Upper lobe of right lung (tissue), 1 donor: ENCODE measurements around the gene MBTPS1. TPM values are rescaled to one million over a fixed set of nuclear protein-coding genes. Genes with fewer than 3 reads are reported as not detected.

Source experiments
- ATAC-seq: fragments of 200-7000 bp; cut with Tn5 transposase; one replicate; pipeline ENCODE4 v1.9.1; 2020; ENCODE audit warnings: mild to moderate bottlenecking, moderate library complexity
- DNase-seq: peaks from one replicate; pipeline ENCODE4 v3.0.0-alpha.2; 2020
- H3K27ac ChIP-seq: fragments of 200-600 bp; one replicate; pipeline ENCODE4 v1.8.0; 2022
- H3K27me3 ChIP-seq: fragments of 200-600 bp; one replicate; pipeline ENCODE4 v1.8.0; 2022; ENCODE audit warnings: mild to moderate bottlenecking
- H3K36me3 ChIP-seq: fragments of 200-600 bp; one replicate; pipeline ENCODE4 v1.8.0; 2022
- H3K4me1 ChIP-seq: fragments of 200-600 bp; one replicate; pipeline ENCODE4 v1.8.0; 2022
- H3K4me3 ChIP-seq: fragments of 200-600 bp; one replicate; pipeline ENCODE4 v1.8.0; 2022; ENCODE audit warnings: mild to moderate bottlenecking
- H3K9me3 ChIP-seq: fragments of 200-600 bp; one replicate; pipeline ENCODE4 v1.8.0; 2022
- intact Hi-C: fragments of 100-400 bp; cut with DNase I; formaldehyde crosslinking; loops from one replicate; pipeline ENCODE4 v1.11.0; 2022
- total RNA-seq: library from RNA; stranded (reverse); fragmentation: NEBNext Ultra II Directional; extraction: Animal tissue kit (Norgen Biotek cat#: 25700); gene quantifications from one replicate; pipeline ENCODE4 v1.2.1, GENCODE V29; 2021
- TF ChIP-seq, protein P1 (sequence below): fragments of 200-600 bp; IDR thresholded peaks from one replicate; pipeline ENCODE4 v1.8.0; 2022; ENCODE audit warnings: antibody characterized with exemption
- donor health status: DM: no; HTN: yes; CAD: no; lungs with severe emphysema.

The MBTPS1 gene
- total RNA-seq, 1 donor from 2014 or later = 97.5 TPM

DNA sequence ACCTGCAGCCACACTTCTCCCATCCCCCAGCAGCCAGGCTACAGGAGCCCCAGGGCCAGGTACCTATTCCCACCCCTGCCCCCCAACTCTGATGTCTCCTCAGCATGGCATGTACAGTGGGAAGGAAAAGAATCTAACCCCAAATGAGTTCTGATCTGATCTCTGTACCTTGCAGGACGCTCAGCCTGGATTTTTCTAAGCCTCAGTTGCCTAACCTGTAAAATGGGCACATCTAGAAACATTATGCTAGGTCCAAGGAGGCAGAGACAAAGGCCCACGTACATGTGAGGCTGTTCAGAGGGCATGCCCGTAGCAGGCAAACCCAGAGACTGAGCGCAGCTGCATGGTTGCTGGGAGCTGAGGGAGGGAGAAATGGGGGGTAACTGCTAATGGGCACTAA is 109.2 kb downstream of the MBTPS1 start:
- H3K4me1 ChIP-seq = no peaks in the 10 kb centered on the region
- no peaks in the 10 kb centered on the region for H3K36me3 ChIP-seq
- H3K4me3 ChIP-seq = no peak overlapping the region
- ATAC-seq (no peak), DNase-seq (no peak)
- no peak overlapping the region for H3K27ac ChIP-seq
- TF ChIP-seq, protein P1, sequence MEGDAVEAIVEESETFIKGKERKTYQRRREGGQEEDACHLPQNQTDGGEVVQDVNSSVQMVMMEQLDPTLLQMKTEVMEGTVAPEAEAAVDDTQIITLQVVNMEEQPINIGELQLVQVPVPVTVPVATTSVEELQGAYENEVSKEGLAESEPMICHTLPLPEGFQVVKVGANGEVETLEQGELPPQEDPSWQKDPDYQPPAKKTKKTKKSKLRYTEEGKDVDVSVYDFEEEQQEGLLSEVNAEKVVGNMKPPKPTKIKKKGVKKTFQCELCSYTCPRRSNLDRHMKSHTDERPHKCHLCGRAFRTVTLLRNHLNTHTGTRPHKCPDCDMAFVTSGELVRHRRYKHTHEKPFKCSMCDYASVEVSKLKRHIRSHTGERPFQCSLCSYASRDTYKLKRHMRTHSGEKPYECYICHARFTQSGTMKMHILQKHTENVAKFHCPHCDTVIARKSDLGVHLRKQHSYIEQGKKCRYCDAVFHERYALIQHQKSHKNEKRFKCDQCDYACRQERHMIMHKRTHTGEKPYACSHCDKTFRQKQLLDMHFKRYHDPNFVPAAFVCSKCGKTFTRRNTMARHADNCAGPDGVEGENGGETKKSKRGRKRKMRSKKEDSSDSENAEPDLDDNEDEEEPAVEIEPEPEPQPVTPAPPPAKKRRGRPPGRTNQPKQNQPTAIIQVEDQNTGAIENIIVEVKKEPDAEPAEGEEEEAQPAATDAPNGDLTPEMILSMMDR = no peak
- no peaks in the 10 kb centered on the region for H3K9me3 ChIP-seq
- intact Hi-C loops = no loop called here
- peaks cover 9% of the 10 kb centered on the region for H3K27me3 ChIP-seq

DNA sequence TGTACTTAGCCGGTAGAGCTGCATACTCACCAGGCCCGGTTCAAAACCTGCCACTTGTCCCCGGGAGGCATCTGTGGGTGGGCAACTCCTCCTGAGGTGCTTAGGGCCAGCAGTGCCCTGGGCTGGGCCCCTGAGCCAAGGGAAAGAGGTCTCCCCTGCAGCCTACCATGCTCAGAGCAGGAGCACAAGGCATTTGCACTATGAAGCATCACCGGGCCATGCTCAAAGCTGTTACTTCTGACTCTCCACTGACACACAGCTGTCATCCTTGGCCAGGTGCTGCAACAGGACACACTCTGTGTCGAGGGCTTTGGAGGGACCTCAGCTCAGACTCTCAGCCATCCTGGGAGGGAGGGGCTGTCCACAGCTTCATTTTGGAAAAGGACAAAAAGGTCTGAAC is 111.4 kb downstream of the MBTPS1 start:
- no peak overlapping the region for H3K4me3 ChIP-seq
- ATAC-seq = no peak
- H3K27ac ChIP-seq = no peak overlapping the region
- intact Hi-C loops = no loop called here
- H3K27me3 ChIP-seq = peaks cover 10% of the 10 kb centered on the region
- no peaks in the 10 kb centered on the region for H3K36me3 ChIP-seq
- H3K9me3 ChIP-seq = no peaks in the 10 kb centered on the region
- TF ChIP-seq, protein P1 = no peak
- H3K4me1 ChIP-seq = no peaks in the 10 kb centered on the region
- DNase-seq = no peak

DNA sequence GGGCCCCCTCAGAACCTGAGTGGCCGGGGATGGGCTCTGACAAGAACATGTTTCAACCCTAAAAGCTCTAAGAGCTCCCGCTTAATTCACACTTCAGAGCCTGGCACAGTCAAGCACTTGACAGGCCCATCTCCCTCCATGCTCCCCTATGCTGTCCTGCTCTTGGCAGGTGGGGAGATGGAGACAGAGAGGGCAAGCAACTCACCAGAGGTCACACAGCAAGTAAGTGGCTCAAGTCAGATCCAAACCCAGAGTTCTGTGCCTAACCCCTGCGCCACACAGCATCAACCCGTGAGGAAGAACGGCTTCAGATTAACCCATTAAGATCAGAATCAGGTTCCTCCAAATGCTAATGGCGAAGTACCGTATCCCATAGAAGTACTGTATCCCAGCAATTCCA is 112.3 kb downstream of the MBTPS1 start:
- TF ChIP-seq, protein P1 = no peak
- Histone ChIP-seq H3K9me3 (no peaks in the 10 kb centered on the region), H3K27ac (no peak overlapping the region), H3K4me1 (no peaks in the 10 kb centered on the region), H3K27me3 (peaks cover 14% of the 10 kb centered on the region), H3K4me3 (no peak overlapping the region), H3K36me3 (no peaks in the 10 kb centered on the region)
- no peak for ATAC-seq
- intact Hi-C loops = no loop called here
- DNase-seq = no peak

Other genes with a start within 250 kb of the MBTPS1 start
- 9.7 TPM for gene MLYCD, start 217.8 kb downstream of the MBTPS1 start, total RNA-seq
- gene OSGIN1, start 163.7 kb downstream of the MBTPS1 start, total RNA-seq = 19.0 TPM
- not detected for gene NECAB2, start 148.7 kb downstream of the MBTPS1 start, total RNA-seq
- gene SLC38A8, start 74.1 kb downstream of the MBTPS1 start, total RNA-seq = not detected
- gene HSDL1, start 28.2 kb upstream of the MBTPS1 start, total RNA-seq = 31.0 TPM
- 0.49 TPM for gene DNAAF1, start 28.4 kb upstream of the MBTPS1 start, total RNA-seq
- gene TAF1C, start 70.1 kb upstream of the MBTPS1 start, total RNA-seq = 80.2 TPM
- 0.52 TPM for gene ADAD2, start 74.2 kb upstream of the MBTPS1 start, total RNA-seq
- gene KCNG4, start 123.1 kb upstream of the MBTPS1 start, total RNA-seq = not detected
- 26.0 TPM for gene WFDC1, start 177.9 kb upstream of the MBTPS1 start, total RNA-seq